ENCODE results near the gene LMX1B.
A peak's percentile ranks its signal among the peaks of the same experiment; 100 is the strongest.

The LMX1B gene

GRCh38 chr9:126605792-126606482 lies 7.8 kb upstream of the LMX1B start:
- DNase-seq, result no peak

GRCh38 chr9:126606483-126606870 lies 7.3 kb upstream of the LMX1B start:
- DNase-seq, result no peak

- DNase-seq, result no peak
These were observed 6.6 kb upstream of the LMX1B start for GRCh38 chr9:126607086-126607485.

- no peak for DNase-seq
These were observed 6.0 kb upstream of the LMX1B start for GRCh38 chr9:126607731-126608130.

- no peak for DNase-seq
These were observed 5.2 kb upstream of the LMX1B start for GRCh38 chr9:126608551-126608950.

- DNase-seq, result no peak
These were observed 4.5 kb upstream of the LMX1B start for GRCh38 chr9:126609191-126609590.

GRCh38 chr9:126609711-126610388 lies 3.9 kb upstream of the LMX1B start:
- DNase-seq, result no peak

GRCh38 chr9:126611193-126611591 lies 2.5 kb upstream of the LMX1B start:
- no peak for DNase-seq

- peak; percentile 57 to 77 for DNase-seq
These were observed 2.0 kb upstream of the LMX1B start for GRCh38 chr9:126611592-126612325.

GRCh38 chr9:126612326-126612812 lies 1.4 kb upstream of the LMX1B start:
- no peak for DNase-seq

- no peak for DNase-seq
These were observed 701 bp upstream of the LMX1B start for GRCh38 chr9:126612813-126613641.

GRCh38 chr9:126614088-126614454 lies 343 bp downstream of the LMX1B start:
- DNase-seq, result no peak

- no peak for DNase-seq
These were observed 922 bp downstream of the LMX1B start for GRCh38 chr9:126614455-126615244.

- DNase-seq, result peak in 1 of 2 experiments; percentile 30
These were observed 1.6 kb downstream of the LMX1B start for GRCh38 chr9:126615245-126615790.

GRCh38 chr9:126615791-126616447 lies 2.2 kb downstream of the LMX1B start:
- DNase-seq, result no peak

GRCh38 chr9:126616521-126616976 lies 2.8 kb downstream of the LMX1B start:
- DNase-seq, result no peak

- DNase-seq, result no peak
These were observed 3.5 kb downstream of the LMX1B start for GRCh38 chr9:126617003-126617822.

- no peak for DNase-seq
These were observed 4.1 kb downstream of the LMX1B start for GRCh38 chr9:126617823-126618165.

GRCh38 chr9:126618190-126618584 lies 4.5 kb downstream of the LMX1B start:
- DNase-seq, result no peak
